PC-9 (cell line): Measurements from ENCODE around the gene MOB1A. TPM values are rescaled to one million over a fixed set of nuclear protein-coding genes. Genes with fewer than 3 reads are reported as not detected.

Source experiments
- BruUV-seq: library from RNA; stranded (reverse); fragments of 400-500 nt; replicated peaks from 2 replicates; lab custom pipeline; 2021; lab: Mats Ljungman, UMichigan
- CTCF ChIA-PET: fragments of 300-600 bp; sonication (Branson Sonifier 250); formaldehyde crosslinking; loops from one replicate; lab custom pipeline; 2022; ENCODE audit warnings: antibody characterized with exemption; lab: Charles Lee
- POLR2A ChIA-PET: fragments of 300-600 bp; sonication (Branson Sonifier 250); formaldehyde crosslinking; loops from one replicate; lab custom pipeline; 2022; ENCODE audit warnings: antibody characterized with exemption; ENCODE audit not compliant: unreplicated experiment; lab: Charles Lee
- DNase-seq, 2 experiments: peaks; one replicate each; pipeline versions ENCODE4 v3.0.0 to v3.0.0-alpha.2; 2015 to 2022; ENCODE audit warnings: mixed read lengths in 1 of 2
- H2AFZ ChIP-seq: fragments of 200-600 bp; sonication (generic); 2 replicates; pipeline ENCODE4 v1.8.1; 2017; ENCODE audit warnings: antibody characterized with exemption
- H3F3A ChIP-seq: fragments of 200-600 bp; sonication (generic); 2 replicates; pipeline ENCODE4 v1.8.1; 2017; ENCODE audit warnings: antibody characterized with exemption, mild to moderate bottlenecking, low read depth; ENCODE audit not compliant: insufficient read depth
- H3K27ac ChIP-seq: fragments of 200-600 bp; sonication (generic); 2 replicates; pipeline ENCODE4 v1.6.1; 2016; ENCODE audit warnings: mixed run types
- H3K27me3 ChIP-seq: fragments of 200-600 bp; sonication (generic); 2 replicates; pipeline ENCODE4 v1.6.1; 2016; ENCODE audit warnings: low read depth, mixed run types; ENCODE audit not compliant: insufficient read depth
- H3K36me3 ChIP-seq: fragments of 200-600 bp; sonication (generic); 2 replicates; pipeline ENCODE4 v1.6.1; 2016; ENCODE audit warnings: low read depth, mixed run types
- H3K4me1 ChIP-seq: fragments of 200-600 bp; sonication (generic); replicated peaks from 2 replicates; pipeline ENCODE4 v1.6.1; 2016; ENCODE audit warnings: mixed run types; ENCODE audit not compliant: insufficient read depth
- H3K4me2 ChIP-seq: fragments of 200-600 bp; sonication (generic); 2 replicates; pipeline ENCODE4 v1.6.1; 2017; ENCODE audit warnings: mixed run types
- H3K4me3 ChIP-seq: fragments of 200-600 bp; sonication (generic); 2 replicates; pipeline ENCODE4 v1.6.1; 2016; ENCODE audit warnings: mixed run types
- H3K79me2 ChIP-seq: fragments of 200-600 bp; sonication (generic); 2 replicates; pipeline ENCODE4 v1.6.1; 2017; ENCODE audit warnings: low read depth, mixed run types
- H3K9me2 ChIP-seq: fragments of 200-600 bp; sonication (generic); 2 replicates; pipeline ENCODE4 v1.8.1; 2017; ENCODE audit warnings: mild to moderate bottlenecking; ENCODE audit not compliant: insufficient read depth
- H3K9me3 ChIP-seq: fragments of 200-600 bp; sonication (generic); 2 replicates; pipeline ENCODE4 v1.8.1; 2016; ENCODE audit warnings: low read depth; ENCODE audit not compliant: insufficient read depth
- H4K20me1 ChIP-seq: fragments of 200-600 bp; sonication (generic); 2 replicates; pipeline ENCODE4 v1.8.1; 2017; ENCODE audit not compliant: insufficient read depth
- CTCF ChIP-seq: fragments of 200-600 bp; sonication (generic); conservative IDR thresholded peaks from 2 replicates; pipeline ENCODE4 v1.6.1; 2017; ENCODE audit warnings: mixed run types, antibody characterized with exemption, mild to moderate bottlenecking, moderate library complexity
- EZH2 ChIP-seq: fragments of 200-600 bp; sonication (generic); IDR thresholded peaks from 2 replicates; pipeline ENCODE4 v1.8.0; 2017; ENCODE audit warnings: antibody characterized with exemption, low read depth
- intact Hi-C: fragments of 100-400 bp; cut with micrococcal nuclease; formaldehyde crosslinking; loops from one replicate; pipeline ENCODE4 v1.10.0; 2022; ENCODE audit not compliant: unreplicated experiment
- total RNA-seq: library from RNA; stranded (reverse); gene quantifications from 2 replicates; pipeline ENCODE4 v1.2.3, GENCODE V29; 2021

The MOB1A gene
- total RNA-seq, 1 experiment from 2014 or later = 143 TPM

GRCh38 chr2:74226648-74227213 lies 48.1 kb upstream of the MOB1A start:
- peaks cover 6% of the 10 kb centered on the region; the same call in 1 of the 2 replicates for H4K20me1 ChIP-seq
- no peaks in the 10 kb centered on the region for H3K27me3 ChIP-seq
- no peak overlapping the region for H3K27ac ChIP-seq
- POLR2A ChIA-PET = interaction anchor here (0.6 kb wide), 1 partner anchor 8 kb away, joined by 4 read pairs; no protein-coding TSS in a partner anchor
- H3K9me2 ChIP-seq = no peaks in the 10 kb centered on the region
- H3K9me3 ChIP-seq = no peaks in the 10 kb centered on the region
- no TSS peak for BruUV-seq
- H3K36me3 ChIP-seq = no peaks in the 10 kb centered on the region
- H3K4me1 ChIP-seq = no peaks in the 10 kb centered on the region
- H2AFZ ChIP-seq = no peak overlapping the region
- TF ChIP-seq EZH2 (no peak), CTCF (no peak)
- H3K4me3 ChIP-seq = no peak overlapping the region
- DNase-seq = no peak
- H3F3A ChIP-seq = peaks cover 25% of the 10 kb centered on the region; the same call in 1 of the 2 replicates
- CTCF ChIA-PET = interaction anchor here (0.6 kb wide), 1 partner anchor 30 kb away, joined by 3 read pairs; no protein-coding TSS in a partner anchor
- H3K79me2 ChIP-seq = no peaks in the 10 kb centered on the region
- H3K4me2 ChIP-seq = no peak overlapping the region
- intact Hi-C loops = no loop called here

GRCh38 chr2:74225698-74226459 lies 47.2 kb upstream of the MOB1A start:
- TF ChIP-seq CTCF (no peak), EZH2 (no peak)
- H3K27me3 ChIP-seq = no peaks in the 10 kb centered on the region
- H3K4me2 ChIP-seq = no peak overlapping the region
- intact Hi-C loops = no loop called here
- no peaks in the 10 kb centered on the region for H3K79me2 ChIP-seq
- H3K4me1 ChIP-seq = no peaks in the 10 kb centered on the region
- H3K27ac ChIP-seq = no peak overlapping the region
- ChIA-PET POLR2A (interaction anchor here (0.6 kb wide), 1 partner anchor 9 kb away, joined by 4 read pairs; no protein-coding TSS in a partner anchor), CTCF (no interaction called here)
- no peaks in the 10 kb centered on the region for H3K36me3 ChIP-seq
- peaks cover 6% of the 10 kb centered on the region; the same call in 1 of the 2 replicates for H4K20me1 ChIP-seq
- H3F3A ChIP-seq = peaks cover 34% of the 10 kb centered on the region; the same call in 1 of the 2 replicates
- H3K9me2 ChIP-seq = no peaks in the 10 kb centered on the region
- no peaks in the 10 kb centered on the region for H3K9me3 ChIP-seq
- DNase-seq = no peak
- H3K4me3 ChIP-seq = no peak overlapping the region
- no TSS peak for BruUV-seq
- no peak overlapping the region for H2AFZ ChIP-seq

GRCh38 chr2:74223941-74224770 lies 45.5 kb upstream of the MOB1A start:
- no peak for DNase-seq
- Histone ChIP-seq H3F3A (peaks cover 49% of the 10 kb centered on the region), H4K20me1 (peaks cover 17% of the 10 kb centered on the region; the same call in 1 of the 2 replicates), H2AFZ (no peak overlapping the region), H3K9me3 (no peaks in the 10 kb centered on the region), H3K4me2 (no peak overlapping the region), H3K27ac (no peak overlapping the region), H3K9me2 (no peaks in the 10 kb centered on the region), H3K79me2 (no peaks in the 10 kb centered on the region), H3K27me3 (no peaks in the 10 kb centered on the region), H3K4me1 (no peaks in the 10 kb centered on the region), H3K36me3 (no peaks in the 10 kb centered on the region; the same call in 1 of the 2 replicates), H3K4me3 (no peak overlapping the region)
- intact Hi-C loops = no loop called here
- POLR2A ChIA-PET = no interaction called here
- no peak for TF ChIP-seq CTCF
- TF ChIP-seq EZH2 = no peak
- BruUV-seq = no TSS peak
- CTCF ChIA-PET = no interaction called here
